ENCODE measurements around the gene IMP3.
A peak's percentile ranks its signal among the peaks of the same experiment; 100 is the strongest.

The IMP3 gene

DNA sequence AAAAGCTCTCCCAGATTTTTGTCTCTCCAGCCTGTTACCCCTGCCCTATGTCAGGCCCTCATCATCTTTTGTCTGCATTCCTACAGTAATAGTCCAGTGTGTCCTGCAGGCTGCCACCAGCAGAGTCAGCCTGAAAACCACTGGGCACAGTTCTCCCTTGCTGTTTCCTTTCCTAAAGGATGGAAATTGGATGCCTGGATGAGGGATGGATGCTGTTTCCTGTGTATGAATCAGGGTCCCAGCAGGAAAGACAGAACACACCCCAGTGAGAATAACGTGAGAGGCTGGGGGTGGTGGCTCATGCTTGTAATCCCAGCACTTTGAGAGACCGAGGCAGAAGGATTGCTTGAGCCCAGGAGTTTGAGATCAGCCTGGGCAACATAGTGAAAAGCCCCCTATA, 4.4 kb upstream of the IMP3 start:
- Histone ChIP-seq H3K4me3 (ENCODE audit: low read depth, low read length) (no peak overlapping the region), H3K27me3 (ENCODE audit: control insufficient read depth, insufficient read depth, low read length) (no peaks in the 10 kb centered on the region), H3K4me1 (peaks cover 4% of the 10 kb centered on the region), H3K9me3 (ENCODE audit: control insufficient read depth, low read length) (no peaks in the 10 kb centered on the region), H3K79me2 (no peaks in the 10 kb centered on the region), H3K4me2 (ENCODE audit: low read length) (no peak overlapping the region), H3K36me3 (ENCODE audit: control insufficient read depth, insufficient read depth, low read length) (no peaks in the 10 kb centered on the region), H3K9ac (no peak overlapping the region), H2AFZ (no peak overlapping the region), H3K27ac (no peak overlapping the region)
- TF ChIP-seq, protein P1, sequence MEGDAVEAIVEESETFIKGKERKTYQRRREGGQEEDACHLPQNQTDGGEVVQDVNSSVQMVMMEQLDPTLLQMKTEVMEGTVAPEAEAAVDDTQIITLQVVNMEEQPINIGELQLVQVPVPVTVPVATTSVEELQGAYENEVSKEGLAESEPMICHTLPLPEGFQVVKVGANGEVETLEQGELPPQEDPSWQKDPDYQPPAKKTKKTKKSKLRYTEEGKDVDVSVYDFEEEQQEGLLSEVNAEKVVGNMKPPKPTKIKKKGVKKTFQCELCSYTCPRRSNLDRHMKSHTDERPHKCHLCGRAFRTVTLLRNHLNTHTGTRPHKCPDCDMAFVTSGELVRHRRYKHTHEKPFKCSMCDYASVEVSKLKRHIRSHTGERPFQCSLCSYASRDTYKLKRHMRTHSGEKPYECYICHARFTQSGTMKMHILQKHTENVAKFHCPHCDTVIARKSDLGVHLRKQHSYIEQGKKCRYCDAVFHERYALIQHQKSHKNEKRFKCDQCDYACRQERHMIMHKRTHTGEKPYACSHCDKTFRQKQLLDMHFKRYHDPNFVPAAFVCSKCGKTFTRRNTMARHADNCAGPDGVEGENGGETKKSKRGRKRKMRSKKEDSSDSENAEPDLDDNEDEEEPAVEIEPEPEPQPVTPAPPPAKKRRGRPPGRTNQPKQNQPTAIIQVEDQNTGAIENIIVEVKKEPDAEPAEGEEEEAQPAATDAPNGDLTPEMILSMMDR (IDR thresholded peaks at IDR 0.05): no peak

DNA sequence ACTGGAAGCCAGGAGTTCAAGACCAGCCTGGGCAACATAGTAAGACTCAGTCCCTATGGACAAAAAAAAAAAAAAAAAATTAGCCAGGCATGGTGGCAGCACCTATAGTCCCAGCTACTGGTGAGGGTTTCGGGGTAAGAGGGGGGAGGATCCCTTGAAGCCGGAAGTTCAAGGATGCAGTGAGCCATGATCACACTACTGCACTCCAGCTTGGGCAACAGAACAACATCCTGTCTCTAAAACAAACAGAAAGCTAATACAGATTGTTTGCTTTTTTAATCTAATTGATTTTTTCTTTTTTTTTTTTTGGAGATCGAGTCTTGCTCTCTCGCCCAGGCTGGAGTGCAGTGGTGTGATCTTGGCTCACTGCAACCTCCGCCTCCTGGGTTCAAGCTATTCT, 1.6 kb upstream of the IMP3 start:
- peaks cover 5% of the 10 kb centered on the region for H3K4me1 ChIP-seq
- H2AFZ ChIP-seq: no peak overlapping the region
- no peak overlapping the region for H3K4me2 ChIP-seq (ENCODE audit: low read length)
- no peak overlapping the region for H3K27ac ChIP-seq
- no peaks in the 10 kb centered on the region for H3K79me2 ChIP-seq
- TF ChIP-seq, protein P1 (IDR thresholded peaks at IDR 0.05): no peak
- H3K9me3 ChIP-seq (ENCODE audit: control insufficient read depth, low read length): no peaks in the 10 kb centered on the region
- H3K9ac ChIP-seq: no peak overlapping the region
- H3K4me3 ChIP-seq (ENCODE audit: low read depth, low read length): no peak overlapping the region
- no peaks in the 10 kb centered on the region for H3K36me3 ChIP-seq (ENCODE audit: control insufficient read depth, insufficient read depth, low read length)
- H3K27me3 ChIP-seq (ENCODE audit: control insufficient read depth, insufficient read depth, low read length): no peaks in the 10 kb centered on the region

DNA sequence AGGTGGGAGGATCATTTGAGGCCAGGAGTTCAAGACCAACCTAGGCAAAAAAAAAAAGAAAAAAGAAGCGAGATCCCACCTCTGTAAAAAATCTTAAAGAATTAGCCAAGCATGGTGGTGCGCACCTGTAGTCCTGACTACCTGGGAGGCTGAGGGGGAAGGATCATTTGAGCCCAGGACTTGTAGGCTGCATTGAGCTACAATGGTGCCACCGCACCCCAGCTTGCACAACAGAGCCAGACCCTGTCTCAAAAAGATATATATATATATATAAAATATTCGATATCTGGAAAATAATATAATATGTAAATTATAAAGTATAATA, 1.1 kb upstream of the IMP3 start:
- Histone ChIP-seq H3K36me3 (ENCODE audit: control insufficient read depth, insufficient read depth, low read length) (no peaks in the 10 kb centered on the region), H3K9ac (no peak overlapping the region), H3K4me2 (ENCODE audit: low read length) (no peak overlapping the region), H3K27me3 (ENCODE audit: control insufficient read depth, insufficient read depth, low read length) (no peaks in the 10 kb centered on the region), H3K27ac (no peak overlapping the region), H3K4me1 (peaks cover 3% of the 10 kb centered on the region), H3K9me3 (ENCODE audit: control insufficient read depth, low read length) (no peaks in the 10 kb centered on the region), H3K79me2 (no peaks in the 10 kb centered on the region), H3K4me3 (ENCODE audit: low read depth, low read length) (no peak overlapping the region), H2AFZ (no peak overlapping the region)
- TF ChIP-seq, protein P1 (IDR thresholded peaks at IDR 0.05): no peak

DNA sequence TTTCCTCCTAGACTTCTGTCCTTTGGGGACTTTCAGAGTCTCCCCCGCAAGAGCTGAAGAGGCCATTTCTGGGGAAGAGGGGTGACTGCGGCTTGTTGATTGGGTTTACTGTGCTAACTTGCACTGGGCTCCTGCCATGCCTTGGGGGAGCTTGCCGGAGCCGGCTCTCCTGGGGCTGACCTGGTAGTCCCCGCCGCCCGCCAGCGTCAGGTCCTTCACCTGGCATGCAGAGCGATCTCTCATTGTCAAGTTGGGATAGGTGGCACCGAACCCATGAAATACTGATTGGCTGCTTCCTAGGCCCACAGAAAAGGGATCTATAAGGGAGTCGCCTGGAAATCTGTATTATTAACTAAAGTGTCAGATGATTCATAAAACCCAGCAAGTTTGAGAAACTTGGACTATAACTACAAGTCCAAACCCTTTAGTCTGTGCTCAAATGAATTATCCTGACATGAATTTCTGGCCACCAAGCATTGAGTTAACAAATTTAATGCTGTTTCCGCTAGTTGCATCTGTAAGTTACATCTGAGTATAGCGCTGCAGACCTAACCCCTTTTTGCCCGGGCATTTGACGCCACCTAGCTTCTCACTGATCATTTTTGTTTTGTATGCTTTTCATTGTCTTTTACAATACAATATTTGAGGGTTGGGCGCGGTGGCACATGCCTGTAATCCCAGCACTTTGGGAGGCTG, 607 bp upstream of the IMP3 start:
- Histone ChIP-seq H3K4me1 (peaks cover 3% of the 10 kb centered on the region), H3K79me2 (no peaks in the 10 kb centered on the region), H3K36me3 (ENCODE audit: control insufficient read depth, insufficient read depth, low read length) (no peaks in the 10 kb centered on the region), H3K27me3 (ENCODE audit: control insufficient read depth, insufficient read depth, low read length) (no peaks in the 10 kb centered on the region), H3K9ac (peak overlapping the region; percentile 33), H3K4me3 (ENCODE audit: low read depth, low read length) (peak overlapping the region; percentile 85), H3K27ac (peak overlapping the region; percentile 91), H3K4me2 (ENCODE audit: low read length) (peak overlapping the region; percentile 89), H2AFZ (peak overlapping the region; percentile 94), H3K9me3 (ENCODE audit: control insufficient read depth, low read length) (no peaks in the 10 kb centered on the region)
- TF ChIP-seq, protein P1 (IDR thresholded peaks at IDR 0.05): no peak

DNA sequence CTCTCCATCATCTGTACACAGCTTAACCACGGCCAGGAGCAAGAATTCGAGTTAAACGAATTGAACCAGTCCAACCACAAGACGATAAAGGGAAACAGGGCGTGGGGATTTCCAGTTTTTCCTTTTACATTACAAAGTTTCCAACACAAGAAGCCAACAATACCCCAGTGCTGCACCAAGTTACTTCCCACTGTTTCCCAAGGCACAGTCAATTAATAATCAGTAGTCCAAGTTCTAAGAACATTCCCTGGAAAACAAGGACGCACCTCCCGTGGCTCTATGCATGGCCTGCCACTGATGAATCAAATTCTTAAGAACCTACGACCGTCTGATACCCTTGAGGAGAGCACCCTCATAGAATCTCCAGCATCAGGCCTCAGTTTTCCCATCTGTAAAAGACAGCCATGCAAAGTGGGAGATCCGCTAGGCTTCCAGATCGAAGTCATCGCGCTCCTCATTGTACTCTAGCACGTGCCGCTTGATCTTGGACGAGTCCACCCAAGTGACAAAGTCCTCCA, 774 bp downstream of the IMP3 start:
- Histone ChIP-seq H3K9me3 (ENCODE audit: control insufficient read depth, low read length) (no peaks in the 10 kb centered on the region), H3K79me2 (no peaks in the 10 kb centered on the region), H3K4me1 (peaks cover 3% of the 10 kb centered on the region), H3K4me2 (ENCODE audit: low read length) (peak overlapping the region; percentile 96), H3K36me3 (ENCODE audit: control insufficient read depth, insufficient read depth, low read length) (no peaks in the 10 kb centered on the region), H3K9ac (peak overlapping the region; percentile 28), H3K4me3 (ENCODE audit: low read depth, low read length) (peak overlapping the region; percentile 85), H3K27me3 (ENCODE audit: control insufficient read depth, insufficient read depth, low read length) (no peaks in the 10 kb centered on the region), H2AFZ (peak overlapping the region; percentile 94), H3K27ac (peak overlapping the region; percentile 91)
- TF ChIP-seq, protein P1 (IDR thresholded peaks at IDR 0.05): no peak

Measured in parathyroid adenoma (tissue), 2 donors.